HG03280 (cell line): Measurements from ENCODE around the gene TRAK1.

Source experiments
- ATAC-seq: cut with Tn5 transposase; IDR thresholded peaks from one replicate; pipeline ENCODE4 v1.9.1; 2021; ENCODE audit warnings: mild to moderate bottlenecking, moderate library complexity; ENCODE audit not compliant: unreplicated experiment

TRAK1 gene

GRCh38 chr3:42270561-42270960, 179.4 kb downstream of the TRAK1 start:
- no peak for ATAC-seq

- no peak for ATAC-seq
Observed at GRCh38 chr3:42271786-42272185, 180.6 kb downstream of the TRAK1 start.

GRCh38 chr3:42273361-42273760, 182.2 kb downstream of the TRAK1 start:
- no peak for ATAC-seq

GRCh38 chr3:42274266-42274665, 183.1 kb downstream of the TRAK1 start:
- no peak for ATAC-seq

- ATAC-seq: no peak
Observed at GRCh38 chr3:42275217-42275616, 184.1 kb downstream of the TRAK1 start.
